NB4 (cell line): ENCODE results near the gene PYY.

Source experiments
- DNase-seq: peaks from one replicate; pipeline ENCODE4 v3.0.0; 2010; ENCODE audit warnings: low read depth
- H3K4me3 ChIP-seq: one replicate; pipeline ENCODE4 v1.5.1; 2011; ENCODE audit warnings: mild to moderate bottlenecking, low read depth, low read length, moderate library complexity
- CTCF ChIP-seq: IDR thresholded peaks from one replicate; pipeline ENCODE4 v1.5.1; 2012; ENCODE audit warnings: low read depth, low read length
- MAX ChIP-seq: IDR thresholded peaks from 2 replicates; pipeline ENCODE4 v1.6.1; 2011; ENCODE audit warnings: low read depth, low read length
- MYC ChIP-seq: IDR thresholded peaks from 2 replicates; pipeline ENCODE4 v1.6.1; 2011; ENCODE audit warnings: low read depth, low read length
- POLR2A ChIP-seq: IDR thresholded peaks from 2 replicates; pipeline ENCODE4 v1.6.1; 2011; ENCODE audit warnings: mild to moderate bottlenecking; ENCODE audit not compliant: insufficient read length; ENCODE audit errors: extremely low read depth

The PYY gene

GRCh38 chr17:43916385-43916784, 37.4 kb downstream of the PYY start:
- no peak for DNase-seq
- no peak overlapping the region for H3K4me3 ChIP-seq
- TF ChIP-seq MYC (no peak), CTCF (no peak), MAX (no peak), POLR2A (no peak)

GRCh38 chr17:43915559-43915958, 38.2 kb downstream of the PYY start:
- TF ChIP-seq MYC (no peak), MAX (no peak), POLR2A (no peak), CTCF (no peak)
- DNase-seq, result no peak
- H3K4me3 ChIP-seq, result no peak overlapping the region

- DNase-seq, result no peak
- no peak for TF ChIP-seq MYC
- TF ChIP-seq CTCF, result no peak
- no peak for TF ChIP-seq MAX
- no peak for TF ChIP-seq POLR2A
These were observed 39.3 kb downstream of the PYY start for GRCh38 chr17:43914451-43914850.

GRCh38 chr17:43913584-43913983, 40.2 kb downstream of the PYY start:
- no peak for DNase-seq
- no peak overlapping the region for H3K4me3 ChIP-seq
- no peak for TF ChIP-seq MYC
- TF ChIP-seq CTCF, result no peak
- TF ChIP-seq POLR2A, result no peak
- TF ChIP-seq MAX, result no peak

More at GRCh38 chr17:43914451-43914850, 39.3 kb downstream of the PYY start:
- no peak overlapping the region for H3K4me3 ChIP-seq

- DNase-seq, result no peak
- TF ChIP-seq POLR2A, result no peak
- no peak for TF ChIP-seq CTCF
- no peak for TF ChIP-seq MAX
- TF ChIP-seq MYC, result no peak
- H3K4me3 ChIP-seq, result no peak overlapping the region
These were observed 41.0 kb downstream of the PYY start for GRCh38 chr17:43912635-43913304.
